ENCODE measurements around the gene ANKRD52. TPM values are rescaled to one million over a fixed set of nuclear protein-coding genes. Genes with fewer than 3 reads are reported as not detected.
A peak's percentile ranks its signal among the peaks of the same experiment; 100 is the strongest.

The ANKRD52 gene
- total and polyA plus RNA-seq, 9 of the 15 experiments (the other 6 are each of a cell fraction or from before 2014, with no cell fraction given): 0.52 to 46.8 (median 7.9) TPM

DNA sequence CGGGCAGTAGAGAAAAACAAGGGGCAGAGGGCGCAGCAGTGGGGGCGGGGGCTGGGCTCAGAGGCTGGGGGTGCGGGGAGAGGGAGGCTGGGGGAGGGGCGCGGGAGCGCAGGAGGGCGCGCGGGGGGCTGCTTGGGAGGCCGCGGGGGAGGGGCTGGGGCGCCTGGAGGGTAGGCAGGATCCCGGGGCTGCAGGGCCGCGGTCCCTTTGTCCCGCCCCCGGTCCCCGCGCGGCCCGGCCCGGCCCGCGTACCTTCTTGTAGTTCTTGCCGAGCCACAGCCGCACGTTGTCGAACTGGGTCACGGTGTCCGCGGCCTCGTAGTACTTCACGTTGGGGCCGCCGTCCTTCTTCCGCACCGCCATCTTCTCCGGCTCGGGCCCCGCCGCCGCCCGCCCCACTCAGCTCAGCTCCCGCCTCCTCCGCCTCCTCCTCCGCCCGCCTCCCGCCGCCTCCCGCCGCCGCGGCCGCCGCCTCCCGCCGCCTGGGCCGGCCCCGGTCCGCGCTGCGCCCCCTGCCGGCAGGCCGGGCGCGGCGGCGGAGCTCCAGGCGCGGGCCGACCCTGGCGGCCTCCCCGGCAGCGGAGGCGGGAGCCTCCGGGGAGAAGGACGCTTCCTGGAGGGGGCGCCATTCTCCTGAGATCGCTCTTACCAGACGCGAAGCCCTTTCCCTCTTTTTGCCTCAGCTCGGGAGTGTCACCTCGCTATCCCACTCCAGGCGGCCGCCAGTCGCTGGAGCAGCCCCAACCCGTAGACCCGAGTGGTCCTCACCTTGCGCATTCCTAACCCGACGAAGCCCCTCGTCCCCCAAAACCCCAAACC lies 68.9 kb downstream of the ANKRD52 start, which contains the start of gene SMARCC2 (continued):
- TF ChIP-seq, protein P1, sequence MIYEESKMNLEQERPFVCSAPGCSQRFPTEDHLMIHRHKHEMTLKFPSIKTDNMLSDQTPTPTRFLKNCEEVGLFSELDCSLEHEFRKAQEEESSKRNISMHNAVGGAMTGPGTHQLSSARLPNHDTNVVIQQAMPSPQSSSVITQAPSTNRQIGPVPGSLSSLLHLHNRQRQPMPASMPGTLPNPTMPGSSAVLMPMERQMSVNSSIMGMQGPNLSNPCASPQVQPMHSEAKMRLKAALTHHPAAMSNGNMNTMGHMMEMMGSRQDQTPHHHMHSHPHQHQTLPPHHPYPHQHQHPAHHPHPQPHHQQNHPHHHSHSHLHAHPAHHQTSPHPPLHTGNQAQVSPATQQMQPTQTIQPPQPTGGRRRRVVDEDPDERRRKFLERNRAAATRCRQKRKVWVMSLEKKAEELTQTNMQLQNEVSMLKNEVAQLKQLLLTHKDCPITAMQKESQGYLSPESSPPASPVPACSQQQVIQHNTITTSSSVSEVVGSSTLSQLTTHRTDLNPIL (CRISPR knock-in tag; IDR thresholded peaks at IDR 0.05): no peak
- TF ChIP-seq, protein P2, sequence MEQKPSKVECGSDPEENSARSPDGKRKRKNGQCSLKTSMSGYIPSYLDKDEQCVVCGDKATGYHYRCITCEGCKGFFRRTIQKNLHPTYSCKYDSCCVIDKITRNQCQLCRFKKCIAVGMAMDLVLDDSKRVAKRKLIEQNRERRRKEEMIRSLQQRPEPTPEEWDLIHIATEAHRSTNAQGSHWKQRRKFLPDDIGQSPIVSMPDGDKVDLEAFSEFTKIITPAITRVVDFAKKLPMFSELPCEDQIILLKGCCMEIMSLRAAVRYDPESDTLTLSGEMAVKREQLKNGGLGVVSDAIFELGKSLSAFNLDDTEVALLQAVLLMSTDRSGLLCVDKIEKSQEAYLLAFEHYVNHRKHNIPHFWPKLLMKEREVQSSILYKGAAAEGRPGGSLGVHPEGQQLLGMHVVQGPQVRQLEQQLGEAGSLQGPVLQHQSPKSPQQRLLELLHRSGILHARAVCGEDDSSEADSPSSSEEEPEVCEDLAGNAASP (IDR thresholded peaks at IDR 0.05): no peak
- TF ChIP-seq NR2C2 (CRISPR knock-in tag; IDR thresholded peaks at IDR 0.05) (no peak), NR2C2 (tag; IDR thresholded peaks at IDR 0.05) (peak; percentile 19; the same call in 1 of the 2 replicates), XRCC5 (IDR thresholded peaks at IDR 0.05; ENCODE audit: low read depth, low read length) (0 out of 2 replicates have a peak, but pooled peaks have one; percentile 59), BACH1 (tag; IDR thresholded peaks at IDR 0.05) (no peak), BHLHE40 (IDR thresholded peaks at IDR 0.05; ENCODE audit: low read length) (no peak), KAT7 (CRISPR knock-in tag; IDR thresholded peaks at IDR 0.05; ENCODE audit: borderline replicate concordance) (no peak), ZNF589 (CRISPR knock-in tag; IDR thresholded peaks at IDR 0.05; ENCODE audit: low read depth) (0 out of 2 replicates have a peak, but pooled peaks have one; percentile 46), GABPB2 (CRISPR knock-in tag; conservative IDR thresholded peaks at IDR 0.05) (no peak), ZBTB33 (CRISPR knock-in tag; IDR thresholded peaks at IDR 0.05) (no peak), RUNX1 (IDR thresholded peaks at IDR 0.05; ENCODE audit: low read depth) (no peak), ZBED1 (IDR thresholded peaks at IDR 0.05) (no peak), TOE1 (IDR thresholded peaks at IDR 0.05; ENCODE audit: borderline replicate concordance) (peak; percentile 27; the same call in 1 of the 2 replicates), TOE1 (CRISPR knock-in tag; IDR thresholded peaks at IDR 0.05; ENCODE audit: borderline replicate concordance, low read depth) (no peak), RCOR1 (IDR thresholded peaks at IDR 0.05; ENCODE audit: borderline replicate concordance in 1 of 2, low read depth in 2 of 2, low read length in 2 of 2) (peak in 1 of 2 experiments; percentile 87; a peak in 2 of 4 replicates), GABPB1 (CRISPR knock-in tag; IDR thresholded peaks at IDR 0.05) (no peak), BMI1 (IDR thresholded peaks at IDR 0.05; ENCODE audit: low read length) (no peak)
- TF ChIP-seq, protein P3, sequence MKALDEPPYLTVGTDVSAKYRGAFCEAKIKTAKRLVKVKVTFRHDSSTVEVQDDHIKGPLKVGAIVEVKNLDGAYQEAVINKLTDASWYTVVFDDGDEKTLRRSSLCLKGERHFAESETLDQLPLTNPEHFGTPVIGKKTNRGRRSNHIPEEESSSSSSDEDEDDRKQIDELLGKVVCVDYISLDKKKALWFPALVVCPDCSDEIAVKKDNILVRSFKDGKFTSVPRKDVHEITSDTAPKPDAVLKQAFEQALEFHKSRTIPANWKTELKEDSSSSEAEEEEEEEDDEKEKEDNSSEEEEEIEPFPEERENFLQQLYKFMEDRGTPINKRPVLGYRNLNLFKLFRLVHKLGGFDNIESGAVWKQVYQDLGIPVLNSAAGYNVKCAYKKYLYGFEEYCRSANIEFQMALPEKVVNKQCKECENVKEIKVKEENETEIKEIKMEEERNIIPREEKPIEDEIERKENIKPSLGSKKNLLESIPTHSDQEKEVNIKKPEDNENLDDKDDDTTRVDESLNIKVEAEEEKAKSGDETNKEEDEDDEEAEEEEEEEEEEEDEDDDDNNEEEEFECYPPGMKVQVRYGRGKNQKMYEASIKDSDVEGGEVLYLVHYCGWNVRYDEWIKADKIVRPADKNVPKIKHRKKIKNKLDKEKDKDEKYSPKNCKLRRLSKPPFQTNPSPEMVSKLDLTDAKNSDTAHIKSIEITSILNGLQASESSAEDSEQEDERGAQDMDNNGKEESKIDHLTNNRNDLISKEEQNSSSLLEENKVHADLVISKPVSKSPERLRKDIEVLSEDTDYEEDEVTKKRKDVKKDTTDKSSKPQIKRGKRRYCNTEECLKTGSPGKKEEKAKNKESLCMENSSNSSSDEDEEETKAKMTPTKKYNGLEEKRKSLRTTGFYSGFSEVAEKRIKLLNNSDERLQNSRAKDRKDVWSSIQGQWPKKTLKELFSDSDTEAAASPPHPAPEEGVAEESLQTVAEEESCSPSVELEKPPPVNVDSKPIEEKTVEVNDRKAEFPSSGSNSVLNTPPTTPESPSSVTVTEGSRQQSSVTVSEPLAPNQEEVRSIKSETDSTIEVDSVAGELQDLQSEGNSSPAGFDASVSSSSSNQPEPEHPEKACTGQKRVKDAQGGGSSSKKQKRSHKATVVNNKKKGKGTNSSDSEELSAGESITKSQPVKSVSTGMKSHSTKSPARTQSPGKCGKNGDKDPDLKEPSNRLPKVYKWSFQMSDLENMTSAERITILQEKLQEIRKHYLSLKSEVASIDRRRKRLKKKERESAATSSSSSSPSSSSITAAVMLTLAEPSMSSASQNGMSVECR (CRISPR knock-in tag; IDR thresholded peaks at IDR 0.05): no peak

Measured in K562 (cell line).